ENCODE data around the gene C22orf23.

DNA sequence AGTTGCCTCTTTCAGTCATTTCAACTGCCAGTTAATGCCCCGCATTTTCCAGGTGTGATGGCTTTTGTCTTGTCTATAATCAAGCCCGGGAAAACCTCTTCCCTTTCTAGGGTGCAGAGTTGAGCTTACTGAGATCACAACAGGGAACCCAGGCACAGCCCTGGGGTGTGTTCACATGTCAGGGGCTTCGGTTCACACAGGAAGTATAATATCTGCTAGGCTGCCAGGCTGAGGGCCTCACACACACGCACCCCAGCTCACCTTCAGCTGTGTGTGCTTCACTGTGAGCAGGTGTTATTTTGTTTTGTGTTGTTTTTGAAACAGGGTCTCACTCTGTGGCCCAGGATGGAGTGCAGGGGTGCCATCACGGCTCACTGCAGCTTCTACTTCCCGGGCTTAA is 40.6 kb upstream of the C22orf23 start:
- no peak for TF ChIP-seq ZNF341 (tag by site-specific recombination; IDR thresholded peaks at IDR 0.05; ENCODE audit: low read depth)
- TF ChIP-seq, protein P1, sequence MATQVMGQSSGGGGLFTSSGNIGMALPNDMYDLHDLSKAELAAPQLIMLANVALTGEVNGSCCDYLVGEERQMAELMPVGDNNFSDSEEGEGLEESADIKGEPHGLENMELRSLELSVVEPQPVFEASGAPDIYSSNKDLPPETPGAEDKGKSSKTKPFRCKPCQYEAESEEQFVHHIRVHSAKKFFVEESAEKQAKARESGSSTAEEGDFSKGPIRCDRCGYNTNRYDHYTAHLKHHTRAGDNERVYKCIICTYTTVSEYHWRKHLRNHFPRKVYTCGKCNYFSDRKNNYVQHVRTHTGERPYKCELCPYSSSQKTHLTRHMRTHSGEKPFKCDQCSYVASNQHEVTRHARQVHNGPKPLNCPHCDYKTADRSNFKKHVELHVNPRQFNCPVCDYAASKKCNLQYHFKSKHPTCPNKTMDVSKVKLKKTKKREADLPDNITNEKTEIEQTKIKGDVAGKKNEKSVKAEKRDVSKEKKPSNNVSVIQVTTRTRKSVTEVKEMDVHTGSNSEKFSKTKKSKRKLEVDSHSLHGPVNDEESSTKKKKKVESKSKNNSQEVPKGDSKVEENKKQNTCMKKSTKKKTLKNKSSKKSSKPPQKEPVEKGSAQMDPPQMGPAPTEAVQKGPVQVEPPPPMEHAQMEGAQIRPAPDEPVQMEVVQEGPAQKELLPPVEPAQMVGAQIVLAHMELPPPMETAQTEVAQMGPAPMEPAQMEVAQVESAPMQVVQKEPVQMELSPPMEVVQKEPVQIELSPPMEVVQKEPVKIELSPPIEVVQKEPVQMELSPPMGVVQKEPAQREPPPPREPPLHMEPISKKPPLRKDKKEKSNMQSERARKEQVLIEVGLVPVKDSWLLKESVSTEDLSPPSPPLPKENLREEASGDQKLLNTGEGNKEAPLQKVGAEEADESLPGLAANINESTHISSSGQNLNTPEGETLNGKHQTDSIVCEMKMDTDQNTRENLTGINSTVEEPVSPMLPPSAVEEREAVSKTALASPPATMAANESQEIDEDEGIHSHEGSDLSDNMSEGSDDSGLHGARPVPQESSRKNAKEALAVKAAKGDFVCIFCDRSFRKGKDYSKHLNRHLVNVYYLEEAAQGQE (tag by site-specific recombination; IDR thresholded peaks at IDR 0.05) = no peak
- TF ChIP-seq ZNF248 (tag by site-specific recombination; IDR thresholded peaks at IDR 0.05) = no peak
- TF ChIP-seq, protein P2, sequence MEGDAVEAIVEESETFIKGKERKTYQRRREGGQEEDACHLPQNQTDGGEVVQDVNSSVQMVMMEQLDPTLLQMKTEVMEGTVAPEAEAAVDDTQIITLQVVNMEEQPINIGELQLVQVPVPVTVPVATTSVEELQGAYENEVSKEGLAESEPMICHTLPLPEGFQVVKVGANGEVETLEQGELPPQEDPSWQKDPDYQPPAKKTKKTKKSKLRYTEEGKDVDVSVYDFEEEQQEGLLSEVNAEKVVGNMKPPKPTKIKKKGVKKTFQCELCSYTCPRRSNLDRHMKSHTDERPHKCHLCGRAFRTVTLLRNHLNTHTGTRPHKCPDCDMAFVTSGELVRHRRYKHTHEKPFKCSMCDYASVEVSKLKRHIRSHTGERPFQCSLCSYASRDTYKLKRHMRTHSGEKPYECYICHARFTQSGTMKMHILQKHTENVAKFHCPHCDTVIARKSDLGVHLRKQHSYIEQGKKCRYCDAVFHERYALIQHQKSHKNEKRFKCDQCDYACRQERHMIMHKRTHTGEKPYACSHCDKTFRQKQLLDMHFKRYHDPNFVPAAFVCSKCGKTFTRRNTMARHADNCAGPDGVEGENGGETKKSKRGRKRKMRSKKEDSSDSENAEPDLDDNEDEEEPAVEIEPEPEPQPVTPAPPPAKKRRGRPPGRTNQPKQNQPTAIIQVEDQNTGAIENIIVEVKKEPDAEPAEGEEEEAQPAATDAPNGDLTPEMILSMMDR (tag by site-specific recombination; IDR thresholded peaks at IDR 0.05) = no peak
- TF ChIP-seq KLF1 (tag by site-specific recombination; IDR thresholded peaks at IDR 0.05) = no peak
- TF ChIP-seq SALL2 (tag by site-specific recombination; IDR thresholded peaks at IDR 0.05; ENCODE audit: borderline replicate concordance) = no peak
- TF ChIP-seq ZSCAN16 (tag by site-specific recombination; IDR thresholded peaks at IDR 0.05) = no peak
- no peak for TF ChIP-seq ZNF24 (tag by site-specific recombination; IDR thresholded peaks at IDR 0.05)
- no peak for TF ChIP-seq ZNF138 (tag by site-specific recombination; IDR thresholded peaks at IDR 0.05; ENCODE audit: borderline replicate concordance)
- TF ChIP-seq ZFP3 (tag by site-specific recombination; IDR thresholded peaks at IDR 0.05; ENCODE audit: low read depth) = no peak
- TF ChIP-seq, protein P3, sequence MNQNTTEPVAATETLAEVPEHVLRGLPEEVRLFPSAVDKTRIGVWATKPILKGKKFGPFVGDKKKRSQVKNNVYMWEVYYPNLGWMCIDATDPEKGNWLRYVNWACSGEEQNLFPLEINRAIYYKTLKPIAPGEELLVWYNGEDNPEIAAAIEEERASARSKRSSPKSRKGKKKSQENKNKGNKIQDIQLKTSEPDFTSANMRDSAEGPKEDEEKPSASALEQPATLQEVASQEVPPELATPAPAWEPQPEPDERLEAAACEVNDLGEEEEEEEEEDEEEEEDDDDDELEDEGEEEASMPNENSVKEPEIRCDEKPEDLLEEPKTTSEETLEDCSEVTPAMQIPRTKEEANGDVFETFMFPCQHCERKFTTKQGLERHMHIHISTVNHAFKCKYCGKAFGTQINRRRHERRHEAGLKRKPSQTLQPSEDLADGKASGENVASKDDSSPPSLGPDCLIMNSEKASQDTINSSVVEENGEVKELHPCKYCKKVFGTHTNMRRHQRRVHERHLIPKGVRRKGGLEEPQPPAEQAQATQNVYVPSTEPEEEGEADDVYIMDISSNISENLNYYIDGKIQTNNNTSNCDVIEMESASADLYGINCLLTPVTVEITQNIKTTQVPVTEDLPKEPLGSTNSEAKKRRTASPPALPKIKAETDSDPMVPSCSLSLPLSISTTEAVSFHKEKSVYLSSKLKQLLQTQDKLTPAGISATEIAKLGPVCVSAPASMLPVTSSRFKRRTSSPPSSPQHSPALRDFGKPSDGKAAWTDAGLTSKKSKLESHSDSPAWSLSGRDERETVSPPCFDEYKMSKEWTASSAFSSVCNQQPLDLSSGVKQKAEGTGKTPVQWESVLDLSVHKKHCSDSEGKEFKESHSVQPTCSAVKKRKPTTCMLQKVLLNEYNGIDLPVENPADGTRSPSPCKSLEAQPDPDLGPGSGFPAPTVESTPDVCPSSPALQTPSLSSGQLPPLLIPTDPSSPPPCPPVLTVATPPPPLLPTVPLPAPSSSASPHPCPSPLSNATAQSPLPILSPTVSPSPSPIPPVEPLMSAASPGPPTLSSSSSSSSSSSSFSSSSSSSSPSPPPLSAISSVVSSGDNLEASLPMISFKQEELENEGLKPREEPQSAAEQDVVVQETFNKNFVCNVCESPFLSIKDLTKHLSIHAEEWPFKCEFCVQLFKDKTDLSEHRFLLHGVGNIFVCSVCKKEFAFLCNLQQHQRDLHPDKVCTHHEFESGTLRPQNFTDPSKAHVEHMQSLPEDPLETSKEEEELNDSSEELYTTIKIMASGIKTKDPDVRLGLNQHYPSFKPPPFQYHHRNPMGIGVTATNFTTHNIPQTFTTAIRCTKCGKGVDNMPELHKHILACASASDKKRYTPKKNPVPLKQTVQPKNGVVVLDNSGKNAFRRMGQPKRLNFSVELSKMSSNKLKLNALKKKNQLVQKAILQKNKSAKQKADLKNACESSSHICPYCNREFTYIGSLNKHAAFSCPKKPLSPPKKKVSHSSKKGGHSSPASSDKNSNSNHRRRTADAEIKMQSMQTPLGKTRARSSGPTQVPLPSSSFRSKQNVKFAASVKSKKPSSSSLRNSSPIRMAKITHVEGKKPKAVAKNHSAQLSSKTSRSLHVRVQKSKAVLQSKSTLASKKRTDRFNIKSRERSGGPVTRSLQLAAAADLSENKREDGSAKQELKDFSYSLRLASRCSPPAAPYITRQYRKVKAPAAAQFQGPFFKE (tag by site-specific recombination; IDR thresholded peaks at IDR 0.05; ENCODE audit: borderline replicate concordance) = no peak
